Measurements from ENCODE around the gene DDIT3.
"Not testable (repeated sequence)": the region's sequence is repeated elsewhere in the genome, so short reads cannot be mapped to it uniquely, and the experiment has no call there.

DDIT3 gene

GRCh38 chr12:57511161-57511560 is 9.2 kb downstream of the DDIT3 start:
- TF ChIP-seq CTCF (IDR thresholded peaks at IDR 0.05; ENCODE audit: borderline replicate concordance, insufficient read depth, low read depth, low read length): no peak
- no peak overlapping the region for H3K4me3 ChIP-seq (ENCODE audit: low read depth, low read length)

GRCh38 chr12:57507796-57508195 is 12.5 kb downstream of the DDIT3 start:
- not testable (repeated sequence) for H3K4me3 ChIP-seq (ENCODE audit: low read depth, low read length)

- not testable (repeated sequence) for H3K4me3 ChIP-seq (ENCODE audit: low read depth, low read length)
Observed at GRCh38 chr12:57506541-57506940, 13.8 kb downstream of the DDIT3 start.

- H3K4me3 ChIP-seq (ENCODE audit: low read depth, low read length): not testable (repeated sequence)
Observed at GRCh38 chr12:57502311-57502969, 17.9 kb downstream of the DDIT3 start.

GRCh38 chr12:57500213-57500612 is 20.1 kb downstream of the DDIT3 start:
- no peak overlapping the region for H3K4me3 ChIP-seq (ENCODE audit: low read depth, low read length)
- TF ChIP-seq CTCF (IDR thresholded peaks at IDR 0.05; ENCODE audit: borderline replicate concordance, insufficient read depth, low read depth, low read length): no peak

GRCh38 chr12:57498571-57498970 is 21.7 kb downstream of the DDIT3 start:
- TF ChIP-seq CTCF (IDR thresholded peaks at IDR 0.05; ENCODE audit: borderline replicate concordance, insufficient read depth, low read depth, low read length): no peak
- no peak overlapping the region for H3K4me3 ChIP-seq (ENCODE audit: low read depth, low read length)

GRCh38 chr12:57498132-57498502 is 22.2 kb downstream of the DDIT3 start:
- H3K4me3 ChIP-seq (ENCODE audit: low read depth, low read length): no peak overlapping the region
- no peak for TF ChIP-seq CTCF (IDR thresholded peaks at IDR 0.05; ENCODE audit: borderline replicate concordance, insufficient read depth, low read depth, low read length)

- no peak for TF ChIP-seq CTCF (IDR thresholded peaks at IDR 0.05; ENCODE audit: borderline replicate concordance, insufficient read depth, low read depth, low read length)
Observed at GRCh38 chr12:57497223-57498131, 22.8 kb downstream of the DDIT3 start.

More at GRCh38 chr12:57497223-57498131, 22.8 kb downstream of the DDIT3 start:
- no peak overlapping the region for H3K4me3 ChIP-seq (ENCODE audit: low read depth, low read length)
